C4-2B (cell line): ENCODE results near the gene NOXO1.

Experiments used
- ZFX ChIP-seq: fragments of 450-650 bp; IDR thresholded peaks from 2 replicates; pipeline ENCODE4 v1.6.1; 2017
- TF ChIP-seq, protein P1 (sequence below): fragments of 450-650 bp; conservative IDR thresholded peaks from 2 replicates; pipeline ENCODE4 v1.5.1; 2017; ENCODE audit warnings: mild to moderate bottlenecking

DNA sequence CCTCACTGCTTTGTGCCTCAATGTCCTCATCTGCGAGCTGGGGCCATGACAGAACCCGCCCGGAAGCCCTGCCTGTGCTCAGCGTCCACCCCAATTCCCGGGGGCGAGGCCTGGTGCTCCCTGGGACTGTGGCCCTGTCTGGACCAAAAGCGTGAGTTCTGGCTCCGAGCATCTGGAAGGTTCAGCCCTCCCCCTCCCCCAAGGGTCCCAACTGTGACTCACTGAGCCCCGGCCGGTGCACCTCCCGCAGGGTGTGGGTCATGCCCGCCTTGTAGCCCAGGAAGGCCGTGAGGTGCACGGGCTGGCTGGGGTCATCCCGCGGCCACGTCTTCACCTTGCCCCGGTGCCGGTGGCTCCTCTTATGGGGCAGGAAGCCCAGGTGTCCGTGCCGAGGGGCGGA lies 27.5 kb downstream of the NOXO1 start:
- TF ChIP-seq, protein P1, sequence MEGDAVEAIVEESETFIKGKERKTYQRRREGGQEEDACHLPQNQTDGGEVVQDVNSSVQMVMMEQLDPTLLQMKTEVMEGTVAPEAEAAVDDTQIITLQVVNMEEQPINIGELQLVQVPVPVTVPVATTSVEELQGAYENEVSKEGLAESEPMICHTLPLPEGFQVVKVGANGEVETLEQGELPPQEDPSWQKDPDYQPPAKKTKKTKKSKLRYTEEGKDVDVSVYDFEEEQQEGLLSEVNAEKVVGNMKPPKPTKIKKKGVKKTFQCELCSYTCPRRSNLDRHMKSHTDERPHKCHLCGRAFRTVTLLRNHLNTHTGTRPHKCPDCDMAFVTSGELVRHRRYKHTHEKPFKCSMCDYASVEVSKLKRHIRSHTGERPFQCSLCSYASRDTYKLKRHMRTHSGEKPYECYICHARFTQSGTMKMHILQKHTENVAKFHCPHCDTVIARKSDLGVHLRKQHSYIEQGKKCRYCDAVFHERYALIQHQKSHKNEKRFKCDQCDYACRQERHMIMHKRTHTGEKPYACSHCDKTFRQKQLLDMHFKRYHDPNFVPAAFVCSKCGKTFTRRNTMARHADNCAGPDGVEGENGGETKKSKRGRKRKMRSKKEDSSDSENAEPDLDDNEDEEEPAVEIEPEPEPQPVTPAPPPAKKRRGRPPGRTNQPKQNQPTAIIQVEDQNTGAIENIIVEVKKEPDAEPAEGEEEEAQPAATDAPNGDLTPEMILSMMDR: no peak
- no peak for TF ChIP-seq ZFX
